Neural cell (in vitro differentiated cells): ENCODE results near the gene PCDH15. TPM values are rescaled to one million over a fixed set of nuclear protein-coding genes. Genes with fewer than 3 reads are reported as not detected.

Experiments used
- H2AFZ ChIP-seq: fragments of 200-600, 300-800 bp; sonication (generic), shearing (Covaris generic); 2 replicates; pipeline ENCODE4 v1.6.0; 2014; ENCODE audit warnings: low read depth, mild to moderate bottlenecking, antibody characterized with exemption, low read length, moderate library complexity
- H3F3A ChIP-seq: fragments of 200-600 bp; shearing (Covaris generic); 2 replicates; pipeline ENCODE4 v1.6.1; 2016; ENCODE audit warnings: mild to moderate bottlenecking, moderate library complexity, mixed read lengths, antibody characterized with exemption, low read length; ENCODE audit not compliant: insufficient read depth, poor library complexity, severe bottlenecking
- H3K27ac ChIP-seq: fragments of 200-600, 300-800 bp; sonication (generic), shearing (Covaris generic); 2 replicates; pipeline ENCODE4 v1.5.1; 2014; ENCODE audit warnings: mild to moderate bottlenecking, low read length, moderate library complexity
- H3K27me3 ChIP-seq: fragments of 300-800, 200-600 bp; sonication (generic), shearing (Covaris generic); 2 replicates; pipeline ENCODE4 v1.6.0; 2014; ENCODE audit warnings: mild to moderate bottlenecking, low read depth, low read length, moderate library complexity; ENCODE audit not compliant: insufficient read depth
- H3K36me3 ChIP-seq: fragments of 300-800, 200-600 bp; sonication (generic), shearing (Covaris generic); 2 replicates; pipeline ENCODE4 v1.5.1; 2014; ENCODE audit warnings: mild to moderate bottlenecking, antibody characterized with exemption, low read length, moderate library complexity; ENCODE audit not compliant: insufficient read depth
- H3K4me2 ChIP-seq: fragments of 300-800, 200-600 bp; sonication (generic), shearing (Covaris generic); 2 replicates; pipeline ENCODE4 v1.6.0; 2014; ENCODE audit warnings: mild to moderate bottlenecking, low read length
- H3K4me3 ChIP-seq: fragments of 300-800, 200-600 bp; sonication (generic), shearing (Covaris generic); 2 replicates; pipeline ENCODE4 v1.5.1; 2014; ENCODE audit warnings: mild to moderate bottlenecking, low read length, moderate library complexity
- H3K79me2 ChIP-seq: fragments of 200-600 bp; shearing (Covaris generic); replicated peaks from 2 replicates; pipeline ENCODE4 v1.6.0; 2014; ENCODE audit warnings: mild to moderate bottlenecking, low read length, moderate library complexity; ENCODE audit not compliant: insufficient read depth
- H3K9ac ChIP-seq: fragments of 300-800, 200-600 bp; sonication (generic), shearing (Covaris generic); 2 replicates; pipeline ENCODE4 v1.6.1; 2016; ENCODE audit warnings: mild to moderate bottlenecking, low read length, mixed read lengths
- H3K9me2 ChIP-seq: fragments of 200-600 bp; shearing (Covaris generic); 2 replicates; pipeline ENCODE4 v1.6.1; 2016; ENCODE audit warnings: mild to moderate bottlenecking, low read length, mixed read lengths; ENCODE audit not compliant: insufficient read depth
- H3K9me3 ChIP-seq: fragments of 200-600, 300-800 bp; sonication (generic), shearing (Covaris generic); 2 replicates; pipeline ENCODE4 v1.6.1; 2016; ENCODE audit warnings: mild to moderate bottlenecking, mixed run types, low read length, moderate library complexity, mixed read lengths
- H4K20me1 ChIP-seq: fragments of 200-600 bp; shearing (Covaris generic); 2 replicates; pipeline ENCODE4 v1.6.1; 2016; ENCODE audit warnings: mild to moderate bottlenecking, mixed run types; ENCODE audit not compliant: insufficient read depth
- EP300 ChIP-seq: fragments of 450-650 bp; conservative IDR thresholded peaks from 2 replicates; pipeline ENCODE4 v1.6.1; 2014; ENCODE audit warnings: antibody characterized with exemption, mild to moderate bottlenecking, moderate library complexity; ENCODE audit not compliant: poor library complexity, severe bottlenecking
- EZH2 ChIP-seq: fragments of 200-600, 300-800 bp; shearing (Covaris generic), sonication (generic); IDR thresholded peaks from 2 replicates; pipeline ENCODE4 v1.6.1; 2014; ENCODE audit warnings: antibody characterized with exemption, low read length, borderline replicate concordance, mild to moderate bottlenecking; ENCODE audit not compliant: insufficient read depth, poor library complexity, severe bottlenecking
- MXI1 ChIP-seq: fragments of 450-650 bp; conservative IDR thresholded peaks from 2 replicates; pipeline ENCODE4 v1.6.1; 2014; ENCODE audit warnings: antibody characterized with exemption, mild to moderate bottlenecking; ENCODE audit not compliant: poor library complexity, severe bottlenecking
- POLR2AphosphoS5 ChIP-seq: IDR thresholded peaks from 2 replicates; pipeline ENCODE4 v1.6.1; 2012
- RAD21 ChIP-seq: fragments of 450-650 bp; conservative IDR thresholded peaks from 2 replicates; pipeline ENCODE4 v1.6.1; 2014; ENCODE audit warnings: antibody characterized with exemption, mild to moderate bottlenecking, moderate library complexity
- SMC3 ChIP-seq: fragments of 450-650 bp; conservative IDR thresholded peaks from 2 replicates; pipeline ENCODE4 v1.6.1; 2014; ENCODE audit warnings: antibody characterized with exemption, mild to moderate bottlenecking, moderate library complexity; ENCODE audit not compliant: poor library complexity
- TAF1 ChIP-seq: IDR thresholded peaks from 2 replicates; pipeline ENCODE4 v1.6.1; 2012; ENCODE audit warnings: low read depth
- polyA plus RNA-seq: library from polyadenylated mRNA; depleted of rRNA; stranded (reverse); fragments of >200 nt; gene quantifications from 2 replicates; pipeline ENCODE4 v1.2.3, GENCODE V29; 2014
- TF ChIP-seq, protein P1 (sequence below): fragments of 450-650 bp; IDR thresholded peaks from 2 replicates; pipeline ENCODE4 v1.5.1; 2014; ENCODE audit warnings: antibody characterized with exemption, mild to moderate bottlenecking, moderate library complexity; ENCODE audit not compliant: poor library complexity, severe bottlenecking
- TF ChIP-seq, protein P2 (sequence below): IDR thresholded peaks from 2 replicates; pipeline ENCODE4 v1.6.1; 2012; ENCODE audit warnings: borderline replicate concordance

Gene PCDH15
- polyA plus RNA-seq, 1 donor from 2014 or later: 1.2 TPM

DNA sequence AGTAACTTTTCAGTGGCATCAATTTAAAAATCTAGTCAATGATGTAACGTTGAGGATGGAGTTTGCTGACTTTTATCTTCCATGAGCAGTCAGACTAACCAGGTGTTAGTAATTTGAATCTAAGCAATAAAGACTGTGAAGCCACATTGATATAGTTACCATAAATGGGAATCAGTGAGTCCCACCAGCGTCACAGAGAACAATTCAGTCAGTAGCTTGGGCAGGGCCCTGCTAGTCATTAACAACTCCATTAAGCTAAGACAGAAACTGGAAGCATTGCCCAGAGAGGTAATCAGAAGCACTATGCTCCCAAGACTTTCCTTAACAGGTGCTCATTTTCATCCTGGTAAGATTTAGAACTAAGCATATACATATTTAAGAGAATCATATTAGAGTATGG is 315.1 kb downstream of the PCDH15 start:
- Histone ChIP-seq H2AFZ (no peak overlapping the region), H3K27ac (no peak overlapping the region), H3K27me3 (no peaks in the 10 kb centered on the region), H3K4me2 (no peak overlapping the region), H3K79me2 (no peaks in the 10 kb centered on the region), H3K4me3 (no peak overlapping the region), H3K36me3 (no peaks in the 10 kb centered on the region), H3K9me3 (no peaks in the 10 kb centered on the region), H3K9me2 (no peaks in the 10 kb centered on the region), H3F3A (no peaks in the 10 kb centered on the region), H4K20me1 (no peaks in the 10 kb centered on the region), H3K9ac (no peak overlapping the region)
- TF ChIP-seq EP300 (no peak), MXI1 (no peak), RAD21 (no peak), EZH2 (no peak), POLR2AphosphoS5 (no peak), TAF1 (no peak), SMC3 (no peak)
- TF ChIP-seq, protein P1, sequence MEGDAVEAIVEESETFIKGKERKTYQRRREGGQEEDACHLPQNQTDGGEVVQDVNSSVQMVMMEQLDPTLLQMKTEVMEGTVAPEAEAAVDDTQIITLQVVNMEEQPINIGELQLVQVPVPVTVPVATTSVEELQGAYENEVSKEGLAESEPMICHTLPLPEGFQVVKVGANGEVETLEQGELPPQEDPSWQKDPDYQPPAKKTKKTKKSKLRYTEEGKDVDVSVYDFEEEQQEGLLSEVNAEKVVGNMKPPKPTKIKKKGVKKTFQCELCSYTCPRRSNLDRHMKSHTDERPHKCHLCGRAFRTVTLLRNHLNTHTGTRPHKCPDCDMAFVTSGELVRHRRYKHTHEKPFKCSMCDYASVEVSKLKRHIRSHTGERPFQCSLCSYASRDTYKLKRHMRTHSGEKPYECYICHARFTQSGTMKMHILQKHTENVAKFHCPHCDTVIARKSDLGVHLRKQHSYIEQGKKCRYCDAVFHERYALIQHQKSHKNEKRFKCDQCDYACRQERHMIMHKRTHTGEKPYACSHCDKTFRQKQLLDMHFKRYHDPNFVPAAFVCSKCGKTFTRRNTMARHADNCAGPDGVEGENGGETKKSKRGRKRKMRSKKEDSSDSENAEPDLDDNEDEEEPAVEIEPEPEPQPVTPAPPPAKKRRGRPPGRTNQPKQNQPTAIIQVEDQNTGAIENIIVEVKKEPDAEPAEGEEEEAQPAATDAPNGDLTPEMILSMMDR: no peak
- TF ChIP-seq, protein P2, sequence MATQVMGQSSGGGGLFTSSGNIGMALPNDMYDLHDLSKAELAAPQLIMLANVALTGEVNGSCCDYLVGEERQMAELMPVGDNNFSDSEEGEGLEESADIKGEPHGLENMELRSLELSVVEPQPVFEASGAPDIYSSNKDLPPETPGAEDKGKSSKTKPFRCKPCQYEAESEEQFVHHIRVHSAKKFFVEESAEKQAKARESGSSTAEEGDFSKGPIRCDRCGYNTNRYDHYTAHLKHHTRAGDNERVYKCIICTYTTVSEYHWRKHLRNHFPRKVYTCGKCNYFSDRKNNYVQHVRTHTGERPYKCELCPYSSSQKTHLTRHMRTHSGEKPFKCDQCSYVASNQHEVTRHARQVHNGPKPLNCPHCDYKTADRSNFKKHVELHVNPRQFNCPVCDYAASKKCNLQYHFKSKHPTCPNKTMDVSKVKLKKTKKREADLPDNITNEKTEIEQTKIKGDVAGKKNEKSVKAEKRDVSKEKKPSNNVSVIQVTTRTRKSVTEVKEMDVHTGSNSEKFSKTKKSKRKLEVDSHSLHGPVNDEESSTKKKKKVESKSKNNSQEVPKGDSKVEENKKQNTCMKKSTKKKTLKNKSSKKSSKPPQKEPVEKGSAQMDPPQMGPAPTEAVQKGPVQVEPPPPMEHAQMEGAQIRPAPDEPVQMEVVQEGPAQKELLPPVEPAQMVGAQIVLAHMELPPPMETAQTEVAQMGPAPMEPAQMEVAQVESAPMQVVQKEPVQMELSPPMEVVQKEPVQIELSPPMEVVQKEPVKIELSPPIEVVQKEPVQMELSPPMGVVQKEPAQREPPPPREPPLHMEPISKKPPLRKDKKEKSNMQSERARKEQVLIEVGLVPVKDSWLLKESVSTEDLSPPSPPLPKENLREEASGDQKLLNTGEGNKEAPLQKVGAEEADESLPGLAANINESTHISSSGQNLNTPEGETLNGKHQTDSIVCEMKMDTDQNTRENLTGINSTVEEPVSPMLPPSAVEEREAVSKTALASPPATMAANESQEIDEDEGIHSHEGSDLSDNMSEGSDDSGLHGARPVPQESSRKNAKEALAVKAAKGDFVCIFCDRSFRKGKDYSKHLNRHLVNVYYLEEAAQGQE: no peak

DNA sequence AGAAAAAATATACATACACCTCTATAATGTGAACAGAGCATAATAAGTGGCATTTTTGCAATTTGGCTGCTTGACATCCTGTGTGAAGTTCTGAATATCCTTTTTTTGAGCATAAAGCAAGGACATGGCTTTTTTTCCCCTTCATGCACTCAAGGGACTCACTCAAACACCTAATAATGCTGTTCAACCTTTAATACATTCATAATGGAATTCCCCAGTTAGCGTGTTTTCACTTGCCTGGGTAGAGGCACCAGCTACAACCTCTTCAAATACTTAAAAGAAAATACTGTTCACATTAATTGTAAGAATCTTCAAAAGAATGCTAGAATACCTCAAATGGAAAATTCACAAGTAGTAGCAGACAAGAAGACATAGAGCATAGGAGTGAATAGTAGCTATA is 316.8 kb downstream of the PCDH15 start:
- Histone ChIP-seq H3K79me2 (no peaks in the 10 kb centered on the region), H3K36me3 (no peaks in the 10 kb centered on the region), H3K9me3 (no peaks in the 10 kb centered on the region), H3K9ac (no peak overlapping the region), H4K20me1 (no peaks in the 10 kb centered on the region), H3K4me3 (no peak overlapping the region), H3K27ac (no peak overlapping the region), H3F3A (no peaks in the 10 kb centered on the region), H3K4me2 (no peak overlapping the region), H3K27me3 (no peaks in the 10 kb centered on the region), H3K9me2 (no peaks in the 10 kb centered on the region), H2AFZ (no peak overlapping the region)
- TF ChIP-seq, protein P1: no peak
- TF ChIP-seq EP300: no peak
- TF ChIP-seq SMC3: no peak
- TF ChIP-seq RAD21: no peak
- TF ChIP-seq, protein P2: no peak
- no peak for TF ChIP-seq POLR2AphosphoS5
- TF ChIP-seq EZH2: no peak
- TF ChIP-seq TAF1: no peak
- no peak for TF ChIP-seq MXI1
